ENCODE results near the gene ICAM5.
A peak's percentile ranks its signal among the peaks of the same experiment; 100 is the strongest.

Gene ICAM5

GRCh38 chr19:10258080-10258710 is 31.6 kb upstream of the ICAM5 start:
- POLR2A ChIA-PET, result interaction anchor here (0.9 to 1.3 kb wide), 5 partner anchors 8 to 131 kb away, joined by 3 to 5 read pairs (median 4); partner anchors contain the start of genes RAVER1 and TYK2
- no peak for DNase-seq (ENCODE audit: extremely low spot score)
- TF ChIP-seq ZNF384 (IDR thresholded peaks at IDR 0.05), result no peak
- TF ChIP-seq HDGF (IDR thresholded peaks at IDR 0.05; ENCODE audit: borderline replicate concordance), result no peak
- TF ChIP-seq ARNT (IDR thresholded peaks at IDR 0.05), result no peak
- no peak for TF ChIP-seq BHLHE40 (IDR thresholded peaks at IDR 0.05; ENCODE audit: borderline replicate concordance)
- TF ChIP-seq FOXA1 (IDR thresholded peaks at IDR 0.05), result no peak
- no peak for TF ChIP-seq CTBP1 (IDR thresholded peaks at IDR 0.05; ENCODE audit: borderline replicate concordance)
- TF ChIP-seq ELF4 (IDR thresholded peaks at IDR 0.05), result no peak
- TF ChIP-seq FOXK2 (IDR thresholded peaks at IDR 0.05), result no peak
- no peak for TF ChIP-seq NFRKB (IDR thresholded peaks at IDR 0.05)
- TF ChIP-seq TARDBP (IDR thresholded peaks at IDR 0.05), result no peak
- TF ChIP-seq FOXM1 (IDR thresholded peaks at IDR 0.05; ENCODE audit: borderline replicate concordance), result no peak
- CTCF ChIA-PET, result interaction anchor here (0.6 to 4.0 kb wide), 15 partner anchors 8 to 162 kb away, joined by 3 to 48 read pairs (median 5); partner anchors contain the start of genes ICAM4, ICAM5 and TYK2

DNA sequence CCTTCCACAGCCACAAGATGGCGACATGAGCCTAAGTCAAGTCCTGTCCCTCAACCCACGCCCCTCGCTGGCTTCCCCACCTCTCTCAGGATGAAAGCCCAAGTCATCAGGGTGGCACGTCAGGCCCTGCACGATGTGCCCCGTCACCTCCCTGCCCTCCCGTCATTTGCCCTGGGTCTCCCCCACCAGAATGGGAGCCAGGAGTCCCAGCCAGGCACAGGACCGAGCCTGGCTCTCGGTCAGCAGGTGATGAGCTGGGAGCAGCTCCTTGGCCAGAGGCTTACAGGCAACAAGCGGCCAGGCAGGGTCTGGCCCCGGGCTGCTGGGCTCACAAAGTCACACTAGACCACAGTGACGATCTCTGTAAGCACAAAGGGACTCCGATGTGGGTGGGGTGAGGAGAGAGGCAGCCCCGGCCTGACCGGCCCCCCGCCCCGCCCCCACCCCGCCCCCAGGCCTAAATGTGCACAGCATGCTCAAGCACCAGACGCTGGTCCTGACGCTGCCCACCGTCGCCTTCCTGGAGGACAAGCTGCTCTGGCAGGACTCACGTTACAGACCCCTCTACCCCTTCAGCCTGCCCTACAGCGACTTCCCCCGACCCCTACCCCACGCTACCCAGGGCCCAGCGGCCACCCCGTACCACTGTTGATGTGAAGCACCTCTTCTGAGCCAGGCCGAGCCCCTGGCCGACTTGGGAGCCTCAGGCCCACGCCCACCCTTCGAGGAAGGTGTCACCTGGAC is 30.4 kb upstream of the ICAM5 start:
- ChIA-PET CTCF (interaction anchor here (0.6 to 4.0 kb wide), 17 partner anchors 9 to 177 kb away, joined by 3 to 48 read pairs (median 5); partner anchors contain the start of genes ICAM4, ICAM5 and TYK2), POLR2A (interaction anchor here (0.8 to 2.2 kb wide), 9 partner anchors 8 to 144 kb away, joined by 3 to 7 read pairs (median 4); partner anchors contain the start of genes CDC37, DNMT1, ICAM5 and TYK2)
- peak; percentile 83 for DNase-seq (ENCODE audit: extremely low spot score)
- TF ChIP-seq TARDBP (IDR thresholded peaks at IDR 0.05) (no peak), ARNT (IDR thresholded peaks at IDR 0.05) (no peak), NFRKB (IDR thresholded peaks at IDR 0.05) (no peak), FOXK2 (IDR thresholded peaks at IDR 0.05) (no peak), ZNF384 (IDR thresholded peaks at IDR 0.05) (no peak), HDGF (IDR thresholded peaks at IDR 0.05; ENCODE audit: borderline replicate concordance) (peak; percentile 57; the same call in 1 of the 2 replicates), BHLHE40 (IDR thresholded peaks at IDR 0.05; ENCODE audit: borderline replicate concordance) (no peak), SP1 (IDR thresholded peaks at IDR 0.05) (no peak), CTBP1 (IDR thresholded peaks at IDR 0.05; ENCODE audit: borderline replicate concordance) (no peak), PKNOX1 (IDR thresholded peaks at IDR 0.05) (peak; percentile 68), FOXA1 (IDR thresholded peaks at IDR 0.05) (no peak), L3MBTL2 (conservative IDR thresholded peaks at IDR 0.05) (no peak)

- TF ChIP-seq PKNOX1 (IDR thresholded peaks at IDR 0.05) (no peak), ELF4 (IDR thresholded peaks at IDR 0.05) (no peak), SP1 (IDR thresholded peaks at IDR 0.05) (no peak), HDGF (IDR thresholded peaks at IDR 0.05; ENCODE audit: borderline replicate concordance) (no peak), FOXA1 (IDR thresholded peaks at IDR 0.05) (no peak), FOXK2 (IDR thresholded peaks at IDR 0.05) (no peak), CTBP1 (IDR thresholded peaks at IDR 0.05; ENCODE audit: borderline replicate concordance) (no peak), NFRKB (IDR thresholded peaks at IDR 0.05) (no peak), TARDBP (IDR thresholded peaks at IDR 0.05) (no peak), LEF1 (IDR thresholded peaks at IDR 0.05; ENCODE audit: borderline replicate concordance) (no peak)
- ChIA-PET CTCF (interaction anchor here (0.6 to 4.0 kb wide), 7 partner anchors 10 to 407 kb away, joined by 3 to 48 read pairs (median 3); partner anchors contain the start of gene ICAM5), POLR2A (interaction anchor here (1.0 to 2.2 kb wide), 4 partner anchors 29 to 143 kb away, joined by 4 to 7 read pairs (median 4); partner anchors contain the start of genes CDC37, DNMT1, ICAM5 and TYK2)
- DNase-seq (ENCODE audit: extremely low spot score), result no peak
Measured at GRCh38 chr19:10260141-10260584, 29.6 kb upstream of the ICAM5 start.

- DNase-seq (ENCODE audit: extremely low spot score), result no peak
- ChIA-PET POLR2A (interaction anchor here (0.7 kb wide), 1 partner anchor 128 kb away, joined by 3 read pairs; no protein-coding TSS in a partner anchor), CTCF (no interaction called here)
- TF ChIP-seq L3MBTL2 (conservative IDR thresholded peaks at IDR 0.05), result no peak
- TF ChIP-seq HDGF (IDR thresholded peaks at IDR 0.05; ENCODE audit: borderline replicate concordance), result no peak
- no peak for TF ChIP-seq PKNOX1 (IDR thresholded peaks at IDR 0.05)
- no peak for TF ChIP-seq SUZ12 (IDR thresholded peaks at IDR 0.05)
Measured at GRCh38 chr19:10262771-10263170, 27.0 kb upstream of the ICAM5 start.

- ChIA-PET POLR2A (interaction anchor here (1.2 to 1.4 kb wide), 2 partner anchors 8 to 114 kb away, joined by 3 to 4 read pairs; partner anchors contain the start of gene TYK2), CTCF (interaction anchor here (0.7 to 1.1 kb wide), 4 partner anchors 23 to 123 kb away, joined by 3 to 5 read pairs (median 4); partner anchors contain the start of gene ICAM5)
- no peak for DNase-seq (ENCODE audit: extremely low spot score)
- TF ChIP-seq FOXA1 (IDR thresholded peaks at IDR 0.05) (no peak), ZNF384 (IDR thresholded peaks at IDR 0.05) (no peak), ELF4 (IDR thresholded peaks at IDR 0.05) (no peak), SUZ12 (IDR thresholded peaks at IDR 0.05) (no peak), BHLHE40 (IDR thresholded peaks at IDR 0.05; ENCODE audit: borderline replicate concordance) (no peak), L3MBTL2 (conservative IDR thresholded peaks at IDR 0.05) (no peak), HDGF (IDR thresholded peaks at IDR 0.05; ENCODE audit: borderline replicate concordance) (no peak), FOXK2 (IDR thresholded peaks at IDR 0.05) (no peak), FOXM1 (IDR thresholded peaks at IDR 0.05; ENCODE audit: borderline replicate concordance) (no peak)
Measured at GRCh38 chr19:10266706-10267105, 23.0 kb upstream of the ICAM5 start.

All from HEK293T (cell line).